ENCODE measurements around the gene BICD1.

- TF ChIP-seq POLR2A (IDR thresholded peaks at IDR 0.05; ENCODE audit: low read length) (no peak), GATA1 (IDR thresholded peaks at IDR 0.05; ENCODE audit: low read depth, low read length) (no peak)
These were observed 215.7 kb downstream of the BICD1 start for GRCh38 chr12:32322354-32322753.

Measured in erythroblast (primary cell).